Stromal cell of bone marrow (primary cell): ENCODE data around the gene RASSF1.

Source experiments
- DNase-seq: peaks from one replicate; pipeline ENCODE4 v3.0.0-alpha.2; 2012; ENCODE audit warnings: low read depth

Gene RASSF1

DNA sequence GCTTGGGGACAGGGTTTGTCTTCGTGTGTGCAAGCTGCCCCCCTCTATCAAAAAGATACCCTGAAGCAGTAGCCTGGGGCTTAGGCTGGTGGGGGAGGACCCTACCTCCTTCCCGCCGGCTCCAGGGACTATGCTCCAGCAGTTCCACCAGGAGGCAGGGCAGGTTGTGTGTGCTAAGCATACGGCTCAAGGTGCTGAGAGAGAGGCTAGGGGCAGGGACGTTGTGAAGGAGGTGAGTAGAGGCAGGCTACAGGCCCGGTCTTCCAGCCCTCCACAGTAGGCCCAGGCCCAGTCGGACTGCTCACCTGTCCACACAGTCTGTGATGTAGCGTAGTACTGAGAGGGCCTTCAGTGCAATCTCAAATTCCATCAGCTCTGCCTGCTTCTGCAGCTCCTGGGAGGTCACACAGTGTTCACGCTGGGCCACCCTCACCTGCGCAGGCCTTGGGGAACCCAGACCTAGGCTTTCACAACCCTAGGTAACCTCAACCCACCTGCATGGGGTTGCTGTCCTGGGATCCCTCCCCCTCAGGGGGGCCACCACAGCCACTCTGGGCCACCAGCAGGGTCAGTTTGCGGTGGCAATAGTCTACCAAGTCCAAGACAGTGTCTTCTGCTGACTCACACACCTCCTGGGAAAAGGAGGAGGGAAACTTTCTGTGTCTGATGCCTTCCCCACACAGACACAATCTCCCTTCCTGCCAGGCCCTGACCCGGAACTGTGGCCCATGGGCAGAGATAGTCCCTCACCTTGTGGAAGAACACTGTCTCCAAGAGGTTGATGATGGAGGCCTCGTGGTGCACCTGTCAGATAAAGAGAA is 2.4 kb upstream of the RASSF1 start:
- DNase-seq, result no peak

DNA sequence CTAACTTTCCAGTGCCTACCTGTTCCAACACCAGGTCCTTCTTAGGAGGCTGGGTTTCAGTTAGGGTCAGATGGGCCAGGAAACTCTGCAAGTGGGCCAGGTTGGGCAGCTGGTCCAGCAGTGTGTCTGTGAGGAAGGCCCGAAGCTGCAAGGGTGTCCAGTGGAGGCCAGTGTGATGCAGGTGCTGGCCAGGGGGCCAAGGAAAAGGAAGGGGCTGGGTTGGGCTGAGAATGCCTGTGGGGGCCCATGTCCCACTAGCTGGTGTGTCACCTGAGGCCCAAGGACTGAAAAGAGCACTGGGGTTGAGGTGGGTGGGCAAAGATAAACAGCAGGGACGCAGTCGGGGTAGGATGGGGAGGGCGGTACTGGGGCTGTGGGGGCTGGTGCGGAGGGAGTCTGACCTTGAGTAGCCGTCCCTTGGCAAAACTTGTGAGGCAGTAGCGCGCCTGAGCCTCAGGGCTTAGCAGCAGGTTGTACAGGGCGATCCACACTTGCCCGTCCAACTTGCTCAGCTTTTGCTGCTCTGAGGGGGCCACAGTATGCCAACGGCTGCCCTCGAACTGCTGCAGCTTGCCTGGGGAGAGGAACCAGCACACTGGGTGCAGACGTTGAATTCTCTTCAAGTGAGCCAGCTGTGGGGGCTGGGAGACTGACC is 1.5 kb upstream of the RASSF1 start:
- DNase-seq, result no peak

DNA sequence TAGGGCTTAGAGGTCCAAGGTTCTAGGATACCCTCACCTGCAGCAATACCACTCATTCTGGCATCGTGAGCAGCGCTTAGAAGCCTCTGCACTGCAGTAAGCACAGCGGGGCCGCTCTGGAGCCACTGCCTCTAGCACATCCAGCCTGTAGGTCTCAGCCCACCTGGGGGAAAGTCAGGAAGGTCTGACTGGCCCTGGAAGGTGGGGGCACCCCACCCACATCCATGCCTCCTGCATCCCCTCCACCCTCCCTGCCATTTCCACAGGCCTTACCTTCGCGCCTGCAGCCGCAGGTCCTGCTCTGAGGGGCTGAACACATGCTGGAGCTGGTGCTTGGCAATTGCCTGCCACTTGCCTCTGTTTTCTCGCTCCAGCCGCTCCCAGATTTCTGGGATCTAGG is 901 bp upstream of the RASSF1 start:
- DNase-seq, result no peak

DNA sequence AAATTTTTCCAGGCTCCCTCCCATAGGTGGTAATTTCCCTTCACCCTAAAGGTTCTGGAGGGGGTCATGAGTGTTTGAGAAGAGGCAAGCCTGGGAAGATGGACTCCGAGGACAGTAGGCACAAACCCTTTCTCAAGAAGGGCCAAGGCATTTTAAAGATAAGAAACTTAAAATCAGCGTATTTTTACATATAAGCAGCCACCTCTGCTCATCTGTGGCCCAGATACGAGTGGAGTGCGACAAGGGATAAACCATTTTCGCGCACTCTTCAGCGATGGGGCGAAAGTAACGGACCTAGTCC is 539 bp downstream of the RASSF1 start:
- no peak for DNase-seq

- no peak for DNase-seq
These were observed 1.0 kb downstream of the RASSF1 start for GRCh38 chr3:50339485-50340146.

DNA sequence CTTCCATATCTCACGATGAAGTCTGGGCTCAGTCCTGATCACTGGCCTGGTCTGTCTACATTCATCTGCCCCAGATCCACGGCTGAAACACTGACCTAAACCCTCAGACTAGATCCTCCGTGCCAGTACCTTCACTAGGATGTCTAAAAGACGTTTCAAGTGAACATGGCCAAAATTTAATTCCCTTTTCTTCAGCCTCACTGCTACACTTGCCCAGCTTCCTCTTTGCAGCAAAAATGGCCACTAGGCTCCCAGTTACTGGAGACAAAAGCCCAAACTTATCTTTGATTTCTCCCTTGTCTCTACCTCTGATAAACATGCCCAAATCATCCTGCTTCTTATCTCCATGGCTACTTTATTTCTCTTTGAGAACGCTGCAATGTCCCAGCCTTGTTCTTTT is 1.7 kb downstream of the RASSF1 start:
- no peak for DNase-seq

GRCh38 chr3:50337175-50337861 is 3.3 kb downstream of the RASSF1 start:
- DNase-seq, result peak; percentile 99

DNA sequence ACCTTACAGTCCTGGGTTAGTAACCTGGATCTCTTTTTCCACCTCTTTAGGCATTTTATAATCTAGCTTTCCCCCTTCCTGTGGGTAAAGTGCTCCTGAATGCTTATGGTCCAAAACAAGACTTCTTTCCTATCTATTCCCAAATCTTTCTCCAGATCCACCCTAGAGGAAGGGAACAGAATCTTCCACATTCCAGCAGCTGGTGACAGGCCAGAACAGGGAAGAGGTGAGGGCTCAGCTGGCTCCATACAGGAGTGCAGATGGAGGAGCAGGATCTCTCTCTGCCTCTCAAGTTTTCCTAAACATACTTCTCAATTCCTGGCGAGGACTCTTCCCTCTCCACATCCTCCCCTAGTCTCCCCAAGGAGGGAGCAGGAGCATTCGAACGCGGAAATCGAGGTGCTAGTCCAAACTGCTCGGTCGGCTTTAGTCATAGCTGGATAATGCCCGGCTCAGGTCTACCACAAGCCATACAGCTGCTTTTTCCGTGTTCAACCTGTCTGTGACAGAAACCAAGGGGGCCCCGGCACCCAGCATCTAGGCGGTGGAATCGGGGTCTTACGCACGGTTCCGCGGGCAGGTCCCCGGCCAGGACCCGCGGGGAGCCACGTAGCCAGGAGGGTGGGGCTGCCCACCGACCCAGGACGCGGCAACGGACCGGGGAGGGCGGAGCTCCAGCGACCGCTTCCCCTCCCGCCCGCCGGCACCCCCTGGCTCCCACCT is 4.0 kb downstream of the RASSF1 start:
- no peak for DNase-seq

GRCh38 chr3:50334339-50335075 is 6.1 kb downstream of the RASSF1 start:
- DNase-seq, result no peak

GRCh38 chr3:50333744-50334328 is 6.8 kb downstream of the RASSF1 start:
- peak; percentile 69 for DNase-seq

GRCh38 chr3:50331364-50331907 is 9.2 kb downstream of the RASSF1 start:
- DNase-seq, result no peak

DNA sequence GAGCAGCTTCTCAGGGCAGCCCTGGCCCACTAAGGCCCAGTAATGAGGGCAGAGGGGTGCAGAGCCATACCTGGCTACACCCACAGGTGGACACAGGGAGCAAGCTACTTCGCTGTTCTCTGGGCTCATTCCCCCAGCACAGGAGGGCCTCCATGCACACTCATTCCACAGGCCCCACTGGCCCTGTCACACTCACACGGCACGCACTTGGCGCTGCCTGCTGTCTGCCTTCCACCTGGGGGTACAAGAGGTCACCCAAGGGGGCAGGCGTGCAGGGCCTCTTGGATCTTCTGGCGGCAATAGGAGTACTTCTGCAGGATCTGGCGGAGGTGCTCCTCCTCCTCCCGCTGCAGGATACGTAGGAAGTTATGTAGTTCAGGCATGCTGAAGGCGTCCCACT is 10.3 kb downstream of the RASSF1 start:
- no peak for DNase-seq

GRCh38 chr3:50327943-50328691 is 12.5 kb downstream of the RASSF1 start, which contains the start of gene TUSC2:
Gene TUSC2 (minus strand): TSS chr3:50328223. CDS start chr3:50328099, 124 bp downstream.
- DNase-seq, result peak; percentile 94

DNA sequence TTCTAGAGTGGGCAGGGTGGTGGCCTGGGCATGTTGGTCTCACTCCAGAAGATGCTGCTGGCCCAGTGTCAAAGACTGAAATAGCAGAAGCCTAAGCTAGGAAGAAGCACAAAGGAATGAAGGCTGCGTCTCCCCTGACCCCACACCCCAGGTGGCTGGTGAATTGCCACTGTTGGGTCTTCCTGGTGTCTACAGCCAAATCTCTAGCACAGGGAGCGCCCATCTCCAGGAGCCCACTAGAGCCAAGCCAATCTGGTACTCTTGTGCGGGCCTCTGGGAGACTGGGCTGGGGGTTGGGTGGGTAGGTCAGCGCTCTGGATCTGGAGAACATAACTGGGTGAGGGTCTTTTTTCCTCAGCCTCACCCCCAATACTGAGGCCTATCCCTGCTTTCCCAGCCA is 13.5 kb downstream of the RASSF1 start:
- no peak for DNase-seq

GRCh38 chr3:50326182-50326541 is 14.5 kb downstream of the RASSF1 start:
- no peak for DNase-seq

GRCh38 chr3:50325497-50326181 is 15.0 kb downstream of the RASSF1 start:
- no peak for DNase-seq

DNA sequence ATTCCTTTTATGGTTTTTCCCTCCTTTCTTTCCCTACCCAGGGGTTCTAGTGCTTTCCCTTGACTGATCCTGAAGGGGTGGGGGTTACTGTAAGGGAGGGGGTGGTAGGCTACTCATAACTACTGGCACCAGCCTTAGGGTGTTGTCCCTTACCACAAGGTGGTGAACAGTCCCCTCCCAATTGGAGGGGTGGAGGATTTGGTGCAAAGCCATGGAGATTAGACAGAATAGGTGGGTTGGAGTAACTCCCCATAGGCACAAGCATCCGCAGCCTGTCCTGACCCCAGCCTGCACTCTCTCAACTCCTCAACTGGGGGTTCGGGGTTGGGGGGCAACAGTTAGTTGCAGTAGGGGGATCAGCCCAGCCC is 15.5 kb downstream of the RASSF1 start:
- no peak for DNase-seq

GRCh38 chr3:50324351-50325112 is 16.1 kb downstream of the RASSF1 start:
- no peak for DNase-seq
